ENCODE data around the gene MMP20. TPM values are rescaled to one million over a fixed set of nuclear protein-coding genes. Genes with fewer than 3 reads are reported as not detected.

The MMP20 gene
- total and polyA plus RNA-seq, 2 of the 13 experiments (the other 11 are each of a cell fraction or from before 2014, with no cell fraction given) = 0.05 TPM; not detected in 1

GRCh38 chr11:102560555-102561011 lies 64.5 kb downstream of the MMP20 start:
- H3K9me3 ChIP-seq (ENCODE audit: low read length) = no peaks in the 10 kb centered on the region
- BruUV-seq (replicated peaks) = no TSS peak
- ChIA-PET CTCF (ENCODE audit: low intra/inter-chr PET ratio, low total read pairs) (no interaction called here), POLR2A (no interaction called here)
- no peak for ATAC-seq
- in situ Hi-C loops (cut with HindIII; ENCODE audit: extremely low pct_ligation_motif_present, low pct_unique_long_range_greater_than_20kb) (no loop called here), intact Hi-C loops (cut with micrococcal nuclease; ENCODE audit: unreplicated experiment) (no loop called here)
- H3K4me3 ChIP-seq (replicated peaks in 1 of 3; ENCODE audit: insufficient read depth in 1 of 3, low read depth in 2 of 3, low read length in 3 of 3) = no peak overlapping the region
- no peak overlapping the region for H3K27ac ChIP-seq (ENCODE audit: extremely low read length, insufficient read depth, low read length)
- no peaks in the 10 kb centered on the region for H3K4me1 ChIP-seq (ENCODE audit: insufficient read depth, low read length)
- H3K4me2 ChIP-seq (ENCODE audit: low read depth, low read length) = no peak overlapping the region
- TF ChIP-seq ETV6 (CRISPR knock-in tag; conservative IDR thresholded peaks at IDR 0.05) (no peak), GMEB1 (CRISPR knock-in tag; IDR thresholded peaks at IDR 0.05; ENCODE audit: borderline replicate concordance) (no peak), ZNF333 (CRISPR knock-in tag; IDR thresholded peaks at IDR 0.05; ENCODE audit: borderline replicate concordance) (no peak), SALL1 (CRISPR knock-in tag; IDR thresholded peaks at IDR 0.05) (no peak), PREB (CRISPR knock-in tag; IDR thresholded peaks at IDR 0.05) (no peak), CTCF (CRISPR knock-in tag; IDR thresholded peaks at IDR 0.05) (no peak), PAX8 (CRISPR knock-in tag; IDR thresholded peaks at IDR 0.05; ENCODE audit: borderline replicate concordance) (no peak), ZBTB33 (CRISPR knock-in tag; IDR thresholded peaks at IDR 0.05) (no peak)
- no peak for DNase-seq (ENCODE audit: low spot score)
- FAIRE-seq = no peak
- no peak overlapping the region for H3K9ac ChIP-seq (ENCODE audit: insufficient read depth, low read depth, low read length)
- no peaks in the 10 kb centered on the region for H3K27me3 ChIP-seq (ENCODE audit: control insufficient read depth in 1 of 2, insufficient read depth in 2 of 2, low read length in 2 of 2)
- no peak overlapping the region for H2AFZ ChIP-seq (ENCODE audit: low read length)
- H3K36me3 ChIP-seq (replicated peaks in 1 of 2; ENCODE audit: control insufficient read depth in 1 of 2, insufficient read depth in 2 of 2, low read length in 2 of 2) = no peaks in the 10 kb centered on the region
- no peaks in the 10 kb centered on the region for H4K20me1 ChIP-seq (ENCODE audit: insufficient read depth, low read length)
- 30% methylated on average over 6 of the region's 6 CpGs for WGBS (ENCODE audit: low lambda C conversion rate)
- H3K79me2 ChIP-seq (ENCODE audit: insufficient read depth, low read length) = no peaks in the 10 kb centered on the region

All from HepG2 (cell line).